ENCODE measurements around the gene SV2B. TPM values are rescaled to one million over a fixed set of nuclear protein-coding genes. Genes with fewer than 3 reads are reported as not detected.

SV2B gene
- polyA plus RNA-seq, 1 donor, result 3.9 TPM

GRCh38 chr15:91275844-91276243, 175.8 kb downstream of the SV2B start:
- no peak for DNase-seq

GRCh38 chr15:91278951-91279350, 178.9 kb downstream of the SV2B start:
- DNase-seq, result no peak

DNA sequence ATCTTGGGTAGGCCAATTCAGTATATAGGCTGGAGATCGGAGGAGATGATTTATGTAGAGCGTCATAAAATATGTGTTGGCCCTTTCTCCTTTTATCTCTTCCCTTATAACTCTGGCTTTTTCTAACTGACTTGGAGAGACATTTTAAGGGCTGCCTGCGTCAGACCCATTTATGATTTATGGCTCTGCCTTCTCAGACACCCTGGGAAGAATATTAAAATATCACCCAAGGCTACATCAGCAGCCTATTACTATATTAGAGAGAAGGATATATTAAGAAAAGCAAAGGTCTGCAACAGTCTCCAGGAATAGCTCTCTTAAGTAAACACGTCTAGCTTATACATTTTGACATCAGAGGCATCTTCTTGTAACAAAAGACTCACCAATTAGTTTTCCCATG, 179.4 kb downstream of the SV2B start:
- DNase-seq, result no peak

DNA sequence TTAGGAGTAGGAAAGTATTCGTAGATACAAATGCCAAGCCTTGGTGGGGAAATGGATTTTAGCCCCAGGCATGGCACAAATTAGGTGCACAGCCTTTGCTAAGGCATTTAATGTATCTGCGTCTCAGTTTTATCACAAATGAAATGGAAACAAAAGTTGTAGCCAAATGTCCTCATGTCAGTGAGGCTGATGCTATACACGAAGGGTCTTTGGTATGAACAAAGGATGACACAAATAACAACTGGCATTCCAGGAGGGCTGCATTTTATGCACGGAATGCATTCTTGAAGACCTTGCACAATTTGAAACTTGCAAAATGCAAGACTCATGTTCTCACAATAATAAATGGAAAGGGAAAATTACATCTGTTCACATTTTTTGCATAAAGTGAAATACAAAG, 181.9 kb downstream of the SV2B start:
- no peak for DNase-seq

GRCh38 chr15:91282486-91282885, 182.4 kb downstream of the SV2B start:
- no peak for DNase-seq

DNA sequence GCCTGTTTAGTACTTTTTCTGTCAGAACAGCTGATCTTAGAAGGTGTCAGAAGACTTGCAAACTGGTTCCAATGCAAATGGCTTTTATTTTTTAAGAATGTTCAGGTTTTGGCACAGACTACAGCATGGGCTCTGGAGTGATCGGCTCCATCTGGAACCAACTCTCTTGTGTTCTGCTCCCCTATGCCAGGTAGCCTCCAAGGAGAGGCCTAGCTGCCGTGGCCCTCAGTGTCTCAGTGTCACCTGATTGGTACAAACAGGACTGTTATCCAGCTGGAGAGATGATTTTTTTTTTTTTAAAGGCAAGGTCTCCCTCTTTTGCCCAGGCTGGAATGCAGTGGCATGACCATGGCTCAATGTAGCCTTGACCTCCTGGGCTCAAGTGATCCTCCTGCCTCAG, 183.1 kb downstream of the SV2B start:
- DNase-seq, result no peak

DNA sequence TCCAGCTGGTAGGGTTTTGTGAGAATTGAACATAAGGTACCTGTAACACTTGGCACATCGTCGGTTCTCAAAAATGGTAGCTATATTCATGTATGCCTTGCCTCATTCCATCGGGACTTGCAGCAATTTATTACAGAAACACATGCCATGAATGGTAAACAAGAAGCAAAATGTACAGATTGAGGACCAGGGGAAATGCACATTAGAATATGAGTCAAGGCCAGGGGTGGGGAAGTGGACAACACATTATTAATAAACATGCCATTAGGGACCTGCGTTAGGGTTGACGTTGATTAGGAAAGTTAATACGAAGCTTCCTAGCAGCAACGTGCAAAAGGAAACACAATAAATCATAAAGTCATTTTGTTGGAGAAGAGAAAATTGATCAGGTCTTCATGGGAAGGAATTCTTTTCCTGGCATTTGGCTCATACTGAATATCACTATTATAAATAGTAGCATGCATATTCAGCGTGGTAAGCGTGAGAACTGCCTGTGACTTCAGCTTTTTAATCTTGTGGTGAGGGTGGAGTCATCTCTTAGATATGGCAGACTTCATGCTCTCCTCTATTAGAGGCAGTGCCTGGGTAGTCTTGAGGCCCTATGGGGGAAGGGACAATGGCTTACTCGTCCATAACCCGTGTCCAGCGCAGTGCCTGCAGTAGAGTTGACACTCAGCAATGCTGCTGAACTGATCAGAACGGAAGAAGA, 184.9 kb downstream of the SV2B start:
- DNase-seq, result no peak

- DNase-seq, result no peak
Measured at GRCh38 chr15:91289324-91289723, 189.3 kb downstream of the SV2B start.

DNA sequence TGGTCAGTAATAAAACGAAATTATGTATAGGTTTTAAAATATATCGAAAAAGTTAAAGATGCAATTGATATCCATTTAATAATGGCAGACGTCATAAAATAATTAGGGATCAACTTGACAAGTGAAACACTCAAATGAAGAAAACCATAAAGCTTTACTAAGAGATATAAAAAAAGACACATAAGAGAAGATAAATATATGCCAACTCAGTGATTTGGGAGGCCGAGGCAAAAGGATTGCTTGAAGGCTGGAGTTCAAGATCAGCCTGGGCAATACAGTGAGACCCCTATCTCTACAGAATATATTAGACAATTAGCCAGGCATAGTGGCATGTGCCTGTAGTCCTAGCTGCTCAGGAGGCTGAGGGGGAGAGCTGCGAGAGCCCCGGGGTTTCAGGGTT, 190.5 kb downstream of the SV2B start:
- no peak for DNase-seq

- no peak for DNase-seq
Measured at GRCh38 chr15:91291673-91292072, 191.6 kb downstream of the SV2B start.

- no peak for DNase-seq
Measured at GRCh38 chr15:91294344-91294743, 194.3 kb downstream of the SV2B start.

- DNase-seq, result no peak
Measured at GRCh38 chr15:91294795-91295194, 194.7 kb downstream of the SV2B start.

- DNase-seq, result no peak
Measured at GRCh38 chr15:91298101-91298500, 198.0 kb downstream of the SV2B start.

DNA sequence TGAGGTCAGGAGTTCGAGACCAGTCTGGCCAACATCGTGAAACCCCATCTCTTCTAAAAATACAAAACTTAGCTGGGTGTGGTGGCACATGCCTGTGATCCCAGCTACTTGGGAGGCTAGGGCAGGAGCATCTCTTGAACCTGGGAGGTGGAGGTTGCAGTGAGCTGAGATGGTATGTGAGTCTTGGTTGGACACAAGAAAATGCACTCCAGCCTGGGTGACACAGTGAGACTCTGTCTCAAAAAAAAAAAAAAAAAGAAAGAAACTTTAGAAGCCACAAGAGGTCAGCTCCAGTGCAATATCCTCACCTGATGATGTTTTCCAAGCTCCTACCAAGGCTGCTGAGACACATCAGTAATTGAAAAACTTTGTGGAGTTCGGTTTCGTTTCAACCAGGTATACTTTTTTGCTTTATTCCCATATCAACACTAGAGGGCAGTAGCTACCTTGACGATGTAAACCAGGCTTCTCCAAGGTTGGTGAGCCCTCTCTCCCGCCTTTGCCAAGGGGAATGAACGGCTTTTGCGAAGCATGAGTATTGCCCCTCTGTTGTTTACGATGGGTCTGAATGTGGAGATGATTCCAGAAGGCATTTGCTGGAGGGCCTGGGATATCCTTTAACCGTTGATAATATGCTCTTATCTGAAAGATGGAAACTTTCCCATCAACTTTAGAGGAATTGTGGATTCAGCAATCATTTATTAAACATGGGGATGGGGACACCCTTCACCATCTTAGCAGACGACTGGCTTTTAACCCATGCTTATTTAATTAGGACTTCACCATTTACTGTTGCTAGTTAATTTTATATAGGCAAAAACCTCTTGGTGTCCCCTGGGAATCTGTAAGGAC, 202.8 kb downstream of the SV2B start:
- peak; percentile 50 for DNase-seq

GRCh38 chr15:91304210-91304609, 204.2 kb downstream of the SV2B start:
- no peak for DNase-seq

GRCh38 chr15:91304786-91305185, 204.7 kb downstream of the SV2B start:
- DNase-seq, result peak; percentile 70

DNA sequence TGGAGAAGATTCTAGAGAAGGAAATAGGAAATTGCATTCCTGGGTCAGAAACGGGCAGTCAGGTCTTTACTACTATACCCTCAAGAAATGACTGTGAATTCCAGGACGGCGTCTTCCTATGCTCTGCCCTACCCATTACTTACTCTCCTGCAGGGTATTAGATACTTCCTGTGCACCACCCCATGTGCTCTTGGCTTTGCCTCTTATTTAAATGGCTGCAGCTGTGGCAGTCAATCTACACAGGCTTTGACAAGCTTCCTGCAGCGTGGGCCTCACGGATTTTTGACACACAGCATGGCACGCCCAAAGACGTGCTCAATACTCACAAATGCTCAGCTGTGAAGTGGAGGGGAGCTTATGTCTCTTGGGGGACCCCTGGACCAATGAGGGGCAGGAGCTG, 206.1 kb downstream of the SV2B start:
- DNase-seq, result no peak

DNA sequence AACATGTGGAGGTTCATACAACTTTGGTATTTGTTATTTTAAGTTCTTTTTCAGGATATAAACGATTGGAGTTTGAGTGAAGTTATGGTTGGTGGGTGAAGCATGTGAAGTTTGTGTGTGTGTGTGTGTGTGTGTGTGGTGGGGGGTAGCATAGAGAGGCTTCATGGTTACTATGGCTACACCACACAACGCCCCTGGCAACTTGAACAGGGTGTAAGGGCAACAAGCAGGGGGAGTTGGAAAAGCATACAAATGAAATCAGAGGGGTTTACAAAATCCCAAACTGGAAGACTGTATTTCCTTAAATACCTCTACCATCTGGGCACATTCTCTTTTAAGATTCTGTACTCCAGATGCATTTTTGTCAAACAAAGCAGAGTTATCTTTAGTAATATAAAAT, 207.5 kb downstream of the SV2B start:
- DNase-seq, result no peak

DNA sequence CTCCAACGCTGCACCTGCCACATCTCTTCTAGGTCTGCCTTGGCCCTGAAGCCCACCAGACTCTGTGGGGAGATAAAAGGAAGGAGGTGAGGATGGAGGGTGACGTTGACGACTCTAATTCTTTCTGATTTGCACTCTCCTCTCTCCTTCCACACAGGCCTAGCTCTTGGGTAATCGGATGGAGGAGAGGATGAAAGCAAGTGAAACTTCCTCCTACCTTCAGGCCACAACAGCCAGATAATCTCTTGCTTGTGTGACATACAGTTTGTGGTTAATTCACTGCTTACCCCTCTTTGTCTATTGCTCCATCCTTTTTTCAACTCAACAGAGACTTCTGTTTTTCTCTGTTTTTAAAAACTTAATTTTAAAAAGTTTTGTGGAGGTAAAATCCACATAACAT, 208.1 kb downstream of the SV2B start:
- DNase-seq, result no peak

DNA sequence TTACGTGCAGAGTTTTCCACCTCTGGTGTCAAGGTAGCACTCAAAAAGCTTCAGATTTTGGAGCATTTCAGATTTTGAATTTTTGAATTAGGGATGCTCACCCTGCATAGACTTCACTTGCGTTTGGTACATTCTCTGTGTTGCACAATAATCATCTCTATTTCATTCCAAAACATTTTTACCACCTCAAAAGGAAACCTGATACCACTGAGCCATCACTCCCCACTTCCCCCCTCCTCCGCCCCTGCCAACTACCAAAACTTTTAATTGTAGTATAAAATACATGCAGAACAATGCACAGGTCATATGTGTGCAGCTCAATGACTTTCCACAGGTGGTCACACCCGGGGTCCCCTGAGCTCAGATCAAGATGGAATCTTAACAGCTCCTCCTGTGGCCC, 208.8 kb downstream of the SV2B start:
- no peak for DNase-seq

GRCh38 chr15:91311986-91312385, 211.9 kb downstream of the SV2B start:
- DNase-seq, result no peak

DNA sequence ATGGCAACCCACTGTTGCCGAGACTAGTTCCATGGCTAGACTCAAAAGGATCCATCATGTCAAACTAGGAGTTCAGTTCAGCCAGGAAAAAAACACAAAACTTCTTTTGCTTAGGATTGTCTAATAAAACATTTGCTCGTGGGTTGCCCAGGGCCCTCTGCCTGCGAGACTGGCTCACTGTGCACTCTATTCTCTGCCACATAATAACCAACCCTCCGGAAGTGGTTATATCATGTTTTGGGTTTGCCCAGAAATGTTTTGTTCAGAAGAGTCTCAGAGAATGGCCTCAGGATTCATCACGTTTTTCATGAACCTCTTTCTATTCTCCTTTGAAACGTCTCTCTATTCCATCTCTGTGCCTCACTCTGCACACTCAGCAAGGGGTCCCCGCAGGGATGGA, 216.1 kb downstream of the SV2B start:
- DNase-seq, result no peak

DNA sequence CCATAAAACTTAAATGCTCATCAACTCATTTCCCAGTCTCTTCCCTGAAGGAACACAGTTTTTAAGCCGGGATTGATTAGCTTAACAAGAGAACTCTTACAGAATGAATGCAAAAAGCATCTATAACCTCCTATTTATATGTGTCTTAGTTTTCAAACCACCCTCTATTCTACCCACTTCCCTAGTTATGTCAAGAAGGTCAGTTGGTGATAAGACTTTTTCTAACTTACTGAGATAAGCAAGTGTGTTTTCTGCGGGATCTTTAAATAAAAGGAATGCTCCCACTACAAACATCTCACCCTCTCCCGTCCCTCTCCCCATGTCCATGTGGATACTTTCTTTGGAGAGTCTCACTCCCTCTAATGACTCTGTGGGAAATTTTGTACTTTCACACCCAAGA, 218.5 kb downstream of the SV2B start:
- no peak for DNase-seq

DNA sequence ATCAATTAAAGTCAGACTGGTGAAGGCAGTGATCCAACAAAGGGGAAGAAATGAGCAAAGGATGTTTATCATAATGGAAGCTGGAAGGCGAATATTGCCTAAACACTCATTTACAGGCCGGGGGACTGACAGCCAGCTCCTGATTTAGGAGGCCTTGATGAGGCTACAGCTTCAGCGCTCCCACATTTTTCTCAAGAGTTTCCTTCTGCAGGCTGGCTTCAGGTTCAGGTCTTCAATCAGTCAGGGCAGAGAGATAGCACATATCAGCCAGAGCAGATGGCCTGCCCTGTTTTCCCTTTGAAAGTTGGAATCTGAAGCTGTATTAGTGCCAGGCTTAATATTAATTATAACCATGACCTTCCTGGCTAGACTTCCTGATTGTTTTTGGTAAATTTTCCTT, 218.9 kb downstream of the SV2B start:
- DNase-seq, result no peak

Data from hindlimb muscle (tissue), 1 donor.